HepG2 (cell line): ENCODE measurements around the gene LDB2.

Experiments used
- JUN ChIP-seq: sonication (generic); formaldehyde crosslinking; IDR thresholded peaks from 2 replicates; pipeline ENCODE4 v1.4.0; 2020; ENCODE audit warnings: mild to moderate bottlenecking, missing genetic modification reagents
- MYC ChIP-seq: sonication (generic); formaldehyde crosslinking; IDR thresholded peaks from 2 replicates; pipeline ENCODE4 v1.9.0; 2021; ENCODE audit warnings: missing genetic modification reagents, borderline replicate concordance
- ZNF292 ChIP-seq: sonication (generic); formaldehyde crosslinking; IDR thresholded peaks from 2 replicates; pipeline ENCODE4 v1.8.1; 2022; ENCODE audit warnings: mild to moderate bottlenecking, low read depth, missing genetic modification reagents, borderline replicate concordance

DNA sequence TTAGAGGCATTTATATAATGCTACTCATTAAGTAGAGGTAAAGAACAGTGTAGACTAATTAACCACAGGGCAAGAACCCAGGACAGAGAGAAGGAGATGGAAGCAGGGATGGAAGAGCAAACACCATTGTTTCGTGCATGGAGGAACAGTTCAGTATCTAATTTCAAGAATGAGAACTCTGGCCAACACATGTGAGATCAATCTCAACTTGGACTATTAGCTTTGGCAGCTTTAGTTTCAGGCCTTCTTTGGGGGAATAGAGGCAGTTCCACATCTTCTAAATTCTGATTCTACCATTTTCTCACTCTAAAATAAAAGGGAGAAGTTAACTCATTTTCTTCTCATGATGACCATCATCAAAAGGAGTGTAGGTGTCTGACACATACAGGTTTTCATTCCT is 207.0 kb downstream of the LDB2 start:
- TF ChIP-seq JUN (CRISPR knock-in tag) = no peak
- no peak for TF ChIP-seq ZNF292 (CRISPR knock-in tag)
- no peak for TF ChIP-seq MYC (CRISPR knock-in tag)
